Stimulated activated CD4-positive, alpha-beta T cell treated with anti-CD3 and anti-CD28 coated beads, Interleukin-2, amount 100 ng/mL, for 4 hours (primary cell): ENCODE data around the gene PKDREJ.

Source experiments
- DNase-seq: peaks from one replicate; pipeline ENCODE4 v3.0.0-alpha.2; 2020; ENCODE audit warnings: low read depth

Gene PKDREJ

DNA sequence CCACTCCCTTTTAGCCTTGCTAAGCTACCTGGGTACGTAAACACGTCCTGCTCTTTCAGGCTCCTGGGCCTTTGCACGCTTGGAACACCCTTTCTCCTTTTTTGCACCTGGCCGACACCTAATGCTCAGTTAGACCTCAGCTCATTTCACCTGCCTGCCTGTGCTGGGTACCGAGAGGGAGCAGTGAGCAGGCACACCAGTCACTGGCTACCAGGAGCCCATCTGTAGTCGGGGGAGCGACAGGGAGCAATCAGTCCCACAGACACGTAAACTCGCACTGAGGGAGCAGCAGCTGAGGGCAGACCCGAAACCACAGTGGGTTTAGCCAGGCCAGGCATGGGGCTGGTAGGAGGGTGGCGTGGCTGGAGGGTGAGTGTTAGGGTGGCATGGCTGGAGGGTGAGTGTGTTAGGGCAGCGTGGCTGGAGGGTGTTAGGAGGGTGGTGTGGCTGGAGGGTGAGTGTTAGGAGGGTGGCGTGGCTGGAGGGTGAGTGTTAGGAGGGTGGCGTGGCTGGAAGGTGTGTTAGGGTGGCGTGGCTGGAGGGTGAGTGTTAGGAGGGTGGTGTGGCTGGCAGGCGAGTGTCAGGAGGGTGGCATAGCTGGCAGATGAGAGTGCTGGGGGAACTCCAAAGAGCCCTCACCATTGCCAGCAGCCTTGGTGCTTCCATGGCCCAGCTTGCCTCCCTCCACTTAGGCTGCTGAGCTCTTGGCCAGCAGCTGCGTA is 27.1 kb upstream of the PKDREJ start:
- DNase-seq = no peak

DNA sequence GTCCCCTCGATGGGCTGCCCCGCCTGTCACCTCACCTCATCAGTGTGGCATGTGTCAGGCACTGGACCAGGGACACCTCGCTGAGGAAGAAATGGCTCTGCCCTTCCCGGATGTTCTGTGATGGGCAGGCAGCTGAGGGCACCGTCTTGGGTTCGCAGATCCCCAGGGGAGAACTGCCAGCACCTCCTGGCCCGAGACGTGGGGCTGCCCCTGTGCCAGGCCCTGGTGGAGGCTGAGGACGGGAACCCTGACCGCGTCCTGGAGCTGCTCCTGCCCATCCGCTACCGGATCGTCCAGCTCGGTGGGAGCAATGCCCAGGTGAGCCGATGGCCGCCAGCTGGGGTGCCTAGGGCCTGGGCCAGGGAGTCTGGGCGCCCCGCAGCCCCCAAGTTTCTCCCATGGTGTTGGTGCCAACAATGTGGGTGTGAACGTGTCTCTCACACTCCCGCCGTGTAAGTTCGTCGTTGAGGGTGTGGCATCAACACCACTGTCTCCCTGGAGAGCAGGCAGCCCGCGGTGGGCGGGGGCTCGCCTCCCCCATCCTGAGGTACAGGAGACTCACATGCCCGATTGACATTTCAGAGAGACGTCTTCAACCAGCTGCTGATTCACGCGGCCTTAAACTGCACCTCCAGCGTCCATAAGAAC is 26.2 kb upstream of the PKDREJ start:
- DNase-seq = no peak

DNA sequence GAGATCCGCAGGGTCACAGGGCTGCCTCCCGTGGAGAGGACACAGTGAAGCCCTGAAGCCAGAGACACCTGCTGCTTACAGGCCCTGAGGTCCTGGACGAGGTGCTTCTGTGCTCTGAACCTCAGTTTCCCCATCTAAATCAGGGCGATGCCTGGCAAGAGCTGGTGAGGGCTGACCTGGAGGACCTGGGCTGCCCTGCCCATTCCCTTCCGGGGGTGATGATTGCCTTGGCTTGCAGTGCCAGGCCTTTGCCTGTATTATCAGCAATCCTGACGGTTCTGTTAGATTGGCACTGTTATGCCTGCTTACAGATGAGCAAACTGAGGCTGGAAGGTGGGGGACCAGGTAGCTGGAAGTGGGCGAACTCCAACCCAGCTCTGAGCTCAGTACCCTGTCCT is 25.7 kb upstream of the PKDREJ start:
- DNase-seq = no peak

DNA sequence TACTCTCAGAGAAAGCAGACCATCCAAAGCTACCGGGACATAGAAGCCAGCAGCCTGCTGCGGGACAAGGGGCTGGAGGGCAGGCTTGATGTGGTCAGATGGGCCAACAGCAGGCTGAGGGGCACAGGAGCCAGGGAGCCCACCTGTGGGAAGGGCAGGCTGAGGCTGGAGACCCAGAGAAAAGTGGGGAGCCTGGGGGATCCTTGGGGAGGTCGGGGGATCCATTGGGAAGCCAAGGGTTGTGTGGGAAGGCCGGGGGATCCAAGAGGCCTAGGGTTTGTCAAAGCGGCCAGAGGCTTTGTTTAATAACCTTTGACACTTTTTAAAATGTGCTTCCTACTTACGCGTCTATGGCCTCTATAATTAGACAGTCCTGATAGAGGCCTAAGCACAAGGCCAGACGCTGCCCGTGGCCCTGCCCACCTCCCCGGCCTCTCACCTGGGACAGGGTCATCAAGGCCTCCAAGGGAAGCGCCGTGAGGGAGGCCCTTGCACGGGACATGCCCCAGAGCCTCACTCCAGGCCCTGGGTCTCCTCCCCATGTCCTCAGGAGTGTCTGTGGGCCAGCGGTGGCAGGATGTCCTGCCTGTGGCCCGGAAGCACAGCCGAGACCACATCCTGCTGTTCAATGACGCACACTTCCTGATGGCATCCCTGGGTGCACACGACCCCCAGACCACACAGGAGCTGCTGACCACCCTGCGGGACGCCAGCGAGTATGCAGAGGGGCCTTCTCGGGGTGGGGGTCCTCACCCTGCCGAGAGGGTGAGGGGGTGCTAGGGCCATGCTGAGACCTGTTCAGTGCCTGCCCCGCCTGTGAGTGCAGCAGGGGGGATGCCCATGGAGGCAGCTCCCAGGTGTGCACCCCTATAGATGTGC is 25.0 kb upstream of the PKDREJ start:
- no peak for DNase-seq

DNA sequence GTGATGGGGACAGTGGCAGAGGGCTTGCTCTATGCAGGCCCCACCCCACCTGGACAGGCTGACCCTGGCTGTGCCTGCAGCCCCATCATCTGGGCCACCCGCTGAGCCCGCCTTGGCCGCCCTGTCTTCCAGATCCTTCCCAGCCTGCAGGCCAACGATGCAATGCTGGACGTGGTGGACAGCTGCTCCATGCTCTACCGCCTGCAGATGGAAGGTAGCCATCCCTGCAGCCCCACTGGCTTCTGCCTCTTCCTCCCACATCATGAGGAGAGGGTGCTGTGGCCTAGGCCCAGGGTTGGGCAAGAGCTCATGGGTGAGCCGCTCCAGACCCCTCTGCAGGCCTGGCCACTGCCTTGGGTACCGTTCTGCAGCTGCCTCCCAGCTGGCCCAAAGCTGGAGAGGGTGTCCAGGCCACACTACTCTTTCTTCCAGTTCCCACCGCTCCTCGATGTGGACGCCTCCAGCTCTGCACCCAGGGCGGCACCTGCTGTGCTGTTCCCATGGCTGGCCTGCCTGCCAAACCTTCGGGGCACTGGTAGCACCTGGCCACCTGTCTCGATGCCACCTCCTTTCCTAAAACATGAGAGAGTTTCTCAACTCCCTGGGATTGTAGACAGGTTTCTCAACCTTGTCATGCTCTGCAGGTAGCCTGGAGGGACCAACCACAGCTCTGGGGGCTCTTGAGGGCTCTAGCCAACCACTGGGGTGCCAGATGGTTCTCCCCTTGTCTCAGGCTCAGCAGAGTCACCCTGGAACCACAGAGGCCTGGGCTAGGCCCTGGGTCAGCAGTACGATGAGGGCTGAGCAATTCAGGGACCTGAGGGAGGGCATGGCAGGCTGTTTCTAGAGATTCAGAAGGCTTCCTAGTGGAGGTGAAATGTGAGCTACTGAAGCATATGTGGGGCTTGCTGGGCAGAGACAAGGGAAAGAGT is 24.1 kb upstream of the PKDREJ start:
- no peak for DNase-seq

DNA sequence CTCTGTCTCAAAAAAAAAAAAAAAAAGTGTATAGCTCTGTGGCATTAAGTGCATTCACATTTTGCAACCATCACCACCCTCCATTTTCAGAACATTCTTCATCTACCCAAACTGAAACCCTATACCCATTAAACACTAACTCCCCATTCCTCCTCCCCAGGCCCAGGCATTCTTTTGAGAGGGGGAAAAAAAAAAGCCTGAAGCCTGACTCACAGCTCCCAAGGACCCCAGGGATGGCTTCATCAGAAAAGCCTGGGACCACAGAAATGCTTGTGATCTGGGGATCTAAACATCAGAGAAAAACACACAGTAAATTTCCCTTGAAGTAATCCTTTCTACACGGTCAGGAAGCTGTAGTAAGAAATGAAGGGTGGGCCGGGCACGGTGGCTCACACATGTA is 22.9 kb upstream of the PKDREJ start:
- no peak for DNase-seq

DNA sequence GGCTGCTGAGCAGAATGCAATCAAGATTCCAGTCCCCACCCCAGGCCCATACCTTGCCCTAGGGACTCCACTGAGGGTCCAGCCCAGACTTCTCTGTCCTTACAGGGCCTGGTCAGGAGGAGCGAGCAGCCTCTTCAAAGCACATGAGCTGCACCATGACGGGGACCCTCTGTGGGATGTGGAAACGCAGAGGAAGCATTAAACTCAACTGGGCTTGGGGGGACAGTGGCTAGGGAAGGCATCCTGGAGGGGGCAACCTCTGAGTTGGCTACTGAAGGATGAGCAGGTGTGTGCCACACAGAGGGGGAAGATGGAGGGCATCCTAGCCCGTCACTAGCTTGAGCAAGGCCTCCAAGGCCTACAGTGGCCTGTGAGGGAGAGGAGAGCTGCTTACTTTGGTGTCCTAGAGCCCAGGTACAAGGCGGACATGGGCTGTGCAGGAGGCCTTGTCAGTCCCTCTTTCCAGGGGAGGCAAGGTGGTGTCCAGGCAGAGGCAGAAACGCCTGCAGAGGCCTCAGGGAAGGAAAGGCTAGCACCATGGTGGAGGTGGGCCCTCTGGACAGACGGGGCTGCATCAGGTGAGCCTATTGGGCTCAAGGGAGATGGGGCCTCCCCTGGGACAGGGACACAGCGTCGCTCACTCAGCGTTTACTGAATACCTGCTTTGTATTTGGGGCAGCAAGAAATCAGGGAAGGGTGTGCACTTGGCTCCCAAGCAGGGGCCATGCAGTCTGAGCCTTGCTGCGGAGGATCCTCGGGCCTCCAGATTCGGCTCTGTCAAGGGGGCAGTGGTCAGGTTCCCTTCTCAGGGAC is 18.9 kb upstream of the PKDREJ start:
- DNase-seq = no peak

DNA sequence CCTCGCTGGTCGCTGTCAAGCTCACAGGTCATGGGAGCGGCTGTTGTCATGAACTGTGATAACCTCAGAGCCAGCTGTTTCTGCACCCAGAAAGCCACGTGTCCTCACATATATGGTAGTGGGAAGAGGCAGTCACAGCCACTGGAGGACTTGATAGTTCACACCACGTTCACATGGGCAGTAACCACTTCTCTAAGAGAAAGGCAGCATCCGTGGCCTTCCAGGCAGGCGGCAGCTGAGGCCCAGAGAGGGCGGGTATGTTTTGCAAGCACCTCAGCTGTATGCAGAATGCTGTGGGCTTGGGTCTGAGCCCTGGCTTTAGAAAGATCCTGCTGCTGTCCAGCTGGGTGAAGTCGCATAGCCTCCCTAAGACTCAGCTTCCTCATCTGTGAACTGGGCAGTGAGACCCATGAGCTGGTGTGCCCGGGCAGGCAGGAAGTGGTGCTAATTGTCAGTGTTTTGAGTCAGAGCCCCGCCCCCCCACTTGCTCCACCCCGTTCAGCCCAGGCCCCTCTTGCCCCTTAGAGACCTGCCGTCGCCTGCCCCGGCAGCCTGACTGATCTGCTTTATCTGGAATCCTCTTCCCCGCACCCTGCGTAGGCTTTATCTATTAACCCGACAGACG is 18.0 kb upstream of the PKDREJ start:
- no peak for DNase-seq

DNA sequence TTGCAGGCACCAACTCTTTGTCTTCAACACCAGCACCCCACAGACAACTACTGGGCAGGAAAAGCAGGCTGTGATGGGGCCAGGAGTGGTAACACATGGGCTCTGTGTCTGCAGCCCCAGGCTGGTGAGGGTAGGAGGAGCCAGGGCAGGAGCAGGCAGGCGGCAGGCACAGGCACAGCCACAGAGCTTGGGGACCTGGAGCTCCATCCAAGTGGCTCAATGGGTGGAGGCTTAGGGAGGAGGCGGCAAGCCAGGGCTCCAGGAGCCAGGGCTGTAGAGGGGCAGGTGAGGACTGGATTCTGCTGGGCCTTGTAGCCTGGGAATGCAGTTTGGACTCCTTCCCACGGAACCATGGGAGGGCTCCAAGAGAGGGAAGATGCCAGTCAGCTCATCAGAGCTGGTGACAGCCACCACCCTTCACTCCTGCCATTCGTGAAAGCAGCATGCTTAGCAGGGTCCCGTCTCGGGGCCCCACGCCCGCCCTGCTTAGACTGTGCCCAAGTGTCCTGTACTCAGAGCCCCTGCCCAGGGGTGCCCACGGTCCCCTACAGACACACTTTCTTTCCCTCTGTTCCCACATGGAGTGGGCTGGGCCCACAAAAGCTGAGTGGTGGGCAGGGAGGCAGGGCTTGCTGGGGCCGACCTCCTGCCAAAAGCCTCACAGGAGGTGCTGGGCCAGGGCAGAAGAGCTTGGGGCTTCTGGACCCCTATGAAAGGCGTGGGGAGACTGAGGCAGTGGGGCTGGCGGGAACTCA is 17.1 kb upstream of the PKDREJ start:
- DNase-seq = no peak

DNA sequence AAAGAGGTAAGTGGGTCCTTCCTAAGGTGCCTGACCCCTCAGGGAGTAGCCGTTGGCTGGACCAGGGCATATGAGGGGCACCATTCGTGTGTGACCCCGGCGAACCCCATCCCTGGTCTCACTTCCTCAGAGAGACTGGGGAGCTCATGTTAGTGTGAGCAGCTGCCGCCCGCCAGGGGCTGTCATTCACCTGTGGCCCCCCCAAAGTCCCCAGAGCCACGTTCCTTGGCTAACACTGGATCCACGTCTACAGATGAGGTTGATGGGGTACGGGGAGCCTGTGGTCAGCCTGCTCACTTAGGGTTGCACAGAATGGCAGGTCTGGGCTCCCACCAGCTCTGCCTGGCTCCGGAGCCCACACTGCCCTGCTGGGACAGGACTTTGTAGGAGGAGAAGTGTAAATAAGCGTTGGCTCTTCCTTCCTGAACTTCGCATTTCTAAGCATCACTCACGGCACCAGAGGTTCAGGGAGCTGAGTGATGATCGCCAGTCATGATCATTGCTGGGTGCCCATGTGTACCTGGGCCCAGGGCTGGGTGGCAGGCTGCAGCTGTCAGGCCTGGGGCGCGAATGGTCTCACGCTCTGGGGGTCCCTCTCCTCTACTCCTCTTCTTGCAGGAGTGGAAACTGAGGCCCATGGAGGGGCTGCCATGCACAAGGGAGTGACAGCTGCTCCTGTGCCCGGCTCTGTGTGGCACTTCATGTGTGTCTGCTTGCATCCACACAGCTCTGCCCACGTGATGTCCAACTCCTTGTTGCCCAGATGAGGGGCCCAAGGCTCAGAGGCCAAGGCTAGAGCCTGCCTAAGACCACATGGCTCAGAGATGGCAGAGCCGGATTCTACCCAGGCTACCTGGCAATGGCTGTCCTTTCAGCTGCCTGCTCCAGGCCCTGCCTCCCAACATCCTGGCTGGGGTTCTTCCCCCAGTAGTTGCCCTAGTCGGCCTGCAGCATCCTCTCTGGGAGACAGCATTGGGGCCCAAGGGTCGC is 15.8 kb upstream of the PKDREJ start:
- DNase-seq = no peak

DNA sequence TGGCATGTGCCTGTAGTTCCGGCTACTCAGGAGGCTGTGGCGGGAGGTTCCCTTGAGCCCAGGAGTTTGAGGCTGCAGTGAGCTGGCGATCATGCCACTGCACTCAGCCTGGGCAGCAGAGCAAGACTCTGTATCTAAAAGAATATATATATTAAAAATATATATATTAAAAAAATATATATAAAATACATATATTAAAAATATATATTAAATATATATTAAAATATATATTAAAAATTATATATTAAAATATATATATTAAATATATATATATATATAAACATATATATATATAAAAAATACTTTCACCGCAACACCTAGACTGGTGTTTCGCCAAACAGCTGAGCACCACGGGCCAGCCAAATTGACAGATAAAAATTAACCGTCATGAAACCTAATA is 13.4 kb upstream of the PKDREJ start:
- no peak for DNase-seq

DNA sequence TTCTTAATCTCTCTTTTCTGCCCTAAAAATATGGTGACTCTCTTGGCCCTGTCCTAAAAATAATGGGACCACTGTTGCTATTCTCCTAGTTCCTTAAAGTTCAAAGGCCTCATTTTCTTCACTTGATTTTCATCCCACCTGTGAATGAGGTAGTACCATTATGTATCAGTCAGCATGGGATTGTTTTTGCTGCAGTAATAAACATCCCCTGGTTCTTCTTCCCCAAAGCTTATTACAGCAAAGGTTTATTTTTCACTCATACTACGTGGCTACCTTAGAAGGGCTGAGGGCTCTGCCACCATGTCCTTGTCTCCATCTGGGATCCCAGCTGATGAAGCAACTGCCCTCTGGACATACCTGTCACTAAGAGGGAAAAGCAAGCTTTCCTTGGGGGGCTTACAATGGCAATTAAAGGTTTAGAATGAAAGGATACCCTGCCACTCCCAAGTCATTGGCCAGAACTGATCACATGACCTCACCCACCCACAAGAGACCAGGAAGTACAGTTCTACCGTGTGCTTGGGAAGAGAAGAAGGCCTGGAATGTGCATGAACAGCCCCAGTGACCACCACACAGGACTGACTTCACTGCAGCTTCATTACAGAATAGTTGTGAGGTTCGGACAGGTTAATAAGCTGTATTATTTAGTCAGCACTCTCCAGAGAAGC is 12.4 kb upstream of the PKDREJ start:
- no peak for DNase-seq

DNA sequence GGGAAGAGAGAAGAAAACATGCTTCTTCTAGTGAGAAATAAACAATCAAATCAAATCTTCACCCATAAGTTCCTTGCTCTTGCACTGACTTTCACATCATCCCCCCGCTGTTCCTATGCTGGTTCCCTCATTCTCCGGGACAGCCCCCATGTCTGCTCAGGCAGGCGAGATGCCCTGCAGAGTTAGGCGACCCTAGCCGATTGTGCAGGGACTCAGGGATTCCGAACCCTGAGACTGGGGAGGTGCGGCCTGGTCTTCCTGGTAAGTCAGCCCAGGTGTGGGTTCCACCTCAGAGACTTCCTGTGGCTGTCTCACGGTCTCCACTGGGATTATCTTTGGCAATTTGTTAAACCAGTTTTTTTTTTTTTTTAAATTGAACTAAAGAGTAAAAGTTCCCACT is 11.2 kb upstream of the PKDREJ start:
- DNase-seq = no peak

DNA sequence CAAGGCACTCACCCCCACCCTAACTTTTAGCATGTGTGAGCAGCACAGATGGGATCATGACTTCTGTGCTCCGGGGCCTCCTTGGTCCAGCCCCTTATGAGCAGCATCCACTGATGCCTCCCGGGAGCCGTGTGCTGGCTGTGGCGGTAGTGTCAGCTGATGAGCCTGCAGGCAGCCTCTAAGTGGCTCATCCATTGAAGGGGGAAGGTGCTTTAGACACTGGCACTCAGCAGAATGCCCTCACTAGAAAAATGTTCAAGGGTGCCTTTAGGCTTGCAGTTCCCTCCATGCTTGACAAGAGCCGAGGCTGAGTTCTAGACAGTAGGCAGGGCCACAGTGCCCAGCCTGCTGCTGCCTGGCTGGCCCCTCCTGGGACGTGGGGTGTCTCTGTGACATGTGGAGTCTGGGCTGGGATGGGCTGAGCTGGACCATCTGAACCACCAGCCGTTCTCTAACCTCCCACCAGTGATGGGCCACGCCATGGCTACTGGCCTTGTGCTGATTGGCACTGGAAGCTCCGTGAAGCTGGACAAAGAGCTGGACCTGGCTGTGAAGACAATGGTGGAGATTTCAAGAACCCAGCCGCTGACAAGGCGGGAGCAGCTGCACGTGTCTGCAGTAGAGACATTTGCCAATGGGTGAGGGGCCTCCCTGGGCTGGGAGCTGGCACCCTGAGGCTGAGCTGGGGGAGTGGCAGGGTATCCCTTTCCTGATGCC is 10.4 kb upstream of the PKDREJ start:
- DNase-seq = no peak

DNA sequence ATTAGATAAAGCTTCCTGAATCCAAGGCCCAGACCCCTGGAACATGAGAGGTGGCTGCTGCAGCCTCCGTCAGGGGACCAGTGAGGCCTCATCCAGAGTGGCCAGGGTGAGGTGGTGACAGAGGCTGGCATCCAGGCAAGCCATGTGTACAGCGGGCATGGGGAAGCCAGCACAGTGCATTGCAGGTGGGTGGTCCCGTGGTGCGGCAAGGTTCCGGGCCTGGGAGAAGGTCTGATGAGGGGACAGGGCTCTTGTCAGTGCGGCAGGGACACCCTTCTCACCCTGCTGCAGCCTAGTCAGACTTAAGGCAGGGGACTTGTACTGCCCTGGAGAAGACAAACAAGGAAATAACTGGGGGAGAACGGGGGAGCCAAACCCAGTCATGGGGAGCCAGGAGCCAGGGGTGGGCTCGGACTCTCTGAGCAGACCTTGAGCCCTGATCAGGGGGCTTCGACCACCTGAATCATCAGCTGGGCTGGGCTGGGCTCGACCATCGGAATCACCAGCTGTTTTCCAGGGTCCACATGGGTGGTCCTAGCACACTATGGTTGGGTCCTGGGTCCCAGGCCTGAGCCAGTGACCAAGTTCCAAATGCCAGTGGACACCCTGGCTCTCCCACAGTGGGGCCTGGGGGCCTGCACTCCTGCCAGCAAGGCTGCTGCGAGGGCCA is 9.8 kb upstream of the PKDREJ start:
- no peak for DNase-seq

DNA sequence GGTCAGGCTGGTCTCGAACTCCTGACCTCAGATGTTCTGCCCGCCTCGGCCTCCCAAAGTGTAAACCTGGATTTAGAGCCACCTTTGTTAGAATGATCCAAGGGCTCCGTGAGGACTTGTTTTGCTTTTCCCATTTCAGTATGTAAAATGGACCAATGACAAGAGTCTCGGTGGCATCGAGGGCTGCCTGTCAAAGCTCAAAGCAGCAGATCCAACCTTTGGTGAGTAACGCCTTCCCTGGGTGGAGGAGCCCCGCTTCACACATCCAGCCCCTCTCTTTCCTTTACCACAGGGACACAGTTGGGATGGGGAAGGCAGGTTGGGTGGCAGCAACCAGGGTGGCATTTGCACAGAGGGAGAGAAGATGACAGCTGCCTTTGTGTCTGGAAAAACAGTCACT is 9.1 kb upstream of the PKDREJ start:
- no peak for DNase-seq

DNA sequence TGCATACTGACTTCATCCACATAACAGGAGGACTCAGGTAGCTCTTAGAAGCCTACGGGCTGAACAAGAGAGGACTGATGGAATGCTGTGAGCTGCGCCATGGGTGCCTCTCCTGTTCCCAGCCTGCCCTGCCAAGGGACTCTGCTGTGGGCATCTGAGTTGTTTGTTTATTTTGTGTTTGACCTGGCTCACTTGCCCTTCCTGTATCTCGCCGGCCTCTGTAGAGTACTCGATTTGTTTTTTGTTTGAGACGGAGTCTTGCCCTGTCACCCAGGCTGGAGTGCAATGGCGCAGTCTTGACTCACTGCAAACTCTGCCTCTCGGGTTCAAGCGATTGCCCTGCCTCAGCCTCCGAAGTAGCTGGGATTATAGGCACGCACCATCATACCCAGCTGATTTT is 6.4 kb upstream of the PKDREJ start:
- no peak for DNase-seq
